ENCODE measurements around the gene POU6F2.

DNA sequence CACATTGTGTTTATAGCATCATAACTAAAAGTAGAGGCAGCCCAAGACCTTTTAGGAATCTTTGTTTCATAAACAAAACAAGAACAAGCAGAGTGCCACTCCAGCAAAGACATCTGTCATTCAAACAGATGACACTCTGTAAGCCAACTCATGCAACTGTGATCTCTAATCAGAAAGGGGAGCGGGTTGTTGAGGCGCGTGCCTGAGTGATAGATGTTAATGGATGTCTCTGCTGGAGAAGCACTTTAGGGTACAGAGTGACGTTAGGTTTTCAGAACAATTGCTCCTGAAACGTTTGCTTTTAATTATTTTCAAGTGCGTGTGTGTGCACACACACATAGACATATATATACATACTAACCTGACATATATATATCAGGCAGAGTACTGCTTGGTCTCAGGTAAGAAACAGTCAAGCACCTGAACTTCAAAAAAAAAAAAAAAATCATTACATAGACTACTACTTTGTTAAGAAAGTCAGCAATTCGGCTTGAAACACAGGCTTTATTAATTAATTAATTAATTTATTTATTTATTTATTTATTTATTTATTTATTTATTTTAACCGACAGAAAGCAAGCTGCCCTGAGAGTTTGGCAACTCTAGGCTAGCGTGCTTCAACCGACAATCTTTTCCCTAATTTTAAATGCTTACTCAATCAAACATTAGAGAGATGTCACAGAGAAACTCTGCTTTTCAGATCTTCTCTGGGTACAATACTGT lies 109.1 kb downstream of the POU6F2 start:
- TF ChIP-seq POLR2AphosphoS5 (IDR thresholded peaks at IDR 0.05; ENCODE audit: low read depth, low read length) (no peak), EZH2phosphoT487 (IDR thresholded peaks at IDR 0.05; ENCODE audit: borderline replicate concordance) (no peak), CEBPB (IDR thresholded peaks at IDR 0.05; ENCODE audit: low read depth) (no peak), EZH2 (IDR thresholded peaks at IDR 0.05) (no peak), RAD21 (IDR thresholded peaks at IDR 0.05; ENCODE audit: low read depth) (no peak), SRF (IDR thresholded peaks at IDR 0.05; ENCODE audit: low read depth) (no peak), YY1 (IDR thresholded peaks at IDR 0.05; ENCODE audit: extremely low read depth, insufficient replicate concordance, low read depth, low read length) (no peak)
- TF ChIP-seq, protein P1, sequence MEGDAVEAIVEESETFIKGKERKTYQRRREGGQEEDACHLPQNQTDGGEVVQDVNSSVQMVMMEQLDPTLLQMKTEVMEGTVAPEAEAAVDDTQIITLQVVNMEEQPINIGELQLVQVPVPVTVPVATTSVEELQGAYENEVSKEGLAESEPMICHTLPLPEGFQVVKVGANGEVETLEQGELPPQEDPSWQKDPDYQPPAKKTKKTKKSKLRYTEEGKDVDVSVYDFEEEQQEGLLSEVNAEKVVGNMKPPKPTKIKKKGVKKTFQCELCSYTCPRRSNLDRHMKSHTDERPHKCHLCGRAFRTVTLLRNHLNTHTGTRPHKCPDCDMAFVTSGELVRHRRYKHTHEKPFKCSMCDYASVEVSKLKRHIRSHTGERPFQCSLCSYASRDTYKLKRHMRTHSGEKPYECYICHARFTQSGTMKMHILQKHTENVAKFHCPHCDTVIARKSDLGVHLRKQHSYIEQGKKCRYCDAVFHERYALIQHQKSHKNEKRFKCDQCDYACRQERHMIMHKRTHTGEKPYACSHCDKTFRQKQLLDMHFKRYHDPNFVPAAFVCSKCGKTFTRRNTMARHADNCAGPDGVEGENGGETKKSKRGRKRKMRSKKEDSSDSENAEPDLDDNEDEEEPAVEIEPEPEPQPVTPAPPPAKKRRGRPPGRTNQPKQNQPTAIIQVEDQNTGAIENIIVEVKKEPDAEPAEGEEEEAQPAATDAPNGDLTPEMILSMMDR (IDR thresholded peaks at IDR 0.05 in 2 of 3, conservative IDR thresholded peaks at IDR 0.05 in 1 of 3; ENCODE audit: borderline replicate concordance in 1 of 3, insufficient read depth in 1 of 3, low read depth in 2 of 3, low read length in 2 of 3) = no peak
- TF ChIP-seq, protein P2, sequence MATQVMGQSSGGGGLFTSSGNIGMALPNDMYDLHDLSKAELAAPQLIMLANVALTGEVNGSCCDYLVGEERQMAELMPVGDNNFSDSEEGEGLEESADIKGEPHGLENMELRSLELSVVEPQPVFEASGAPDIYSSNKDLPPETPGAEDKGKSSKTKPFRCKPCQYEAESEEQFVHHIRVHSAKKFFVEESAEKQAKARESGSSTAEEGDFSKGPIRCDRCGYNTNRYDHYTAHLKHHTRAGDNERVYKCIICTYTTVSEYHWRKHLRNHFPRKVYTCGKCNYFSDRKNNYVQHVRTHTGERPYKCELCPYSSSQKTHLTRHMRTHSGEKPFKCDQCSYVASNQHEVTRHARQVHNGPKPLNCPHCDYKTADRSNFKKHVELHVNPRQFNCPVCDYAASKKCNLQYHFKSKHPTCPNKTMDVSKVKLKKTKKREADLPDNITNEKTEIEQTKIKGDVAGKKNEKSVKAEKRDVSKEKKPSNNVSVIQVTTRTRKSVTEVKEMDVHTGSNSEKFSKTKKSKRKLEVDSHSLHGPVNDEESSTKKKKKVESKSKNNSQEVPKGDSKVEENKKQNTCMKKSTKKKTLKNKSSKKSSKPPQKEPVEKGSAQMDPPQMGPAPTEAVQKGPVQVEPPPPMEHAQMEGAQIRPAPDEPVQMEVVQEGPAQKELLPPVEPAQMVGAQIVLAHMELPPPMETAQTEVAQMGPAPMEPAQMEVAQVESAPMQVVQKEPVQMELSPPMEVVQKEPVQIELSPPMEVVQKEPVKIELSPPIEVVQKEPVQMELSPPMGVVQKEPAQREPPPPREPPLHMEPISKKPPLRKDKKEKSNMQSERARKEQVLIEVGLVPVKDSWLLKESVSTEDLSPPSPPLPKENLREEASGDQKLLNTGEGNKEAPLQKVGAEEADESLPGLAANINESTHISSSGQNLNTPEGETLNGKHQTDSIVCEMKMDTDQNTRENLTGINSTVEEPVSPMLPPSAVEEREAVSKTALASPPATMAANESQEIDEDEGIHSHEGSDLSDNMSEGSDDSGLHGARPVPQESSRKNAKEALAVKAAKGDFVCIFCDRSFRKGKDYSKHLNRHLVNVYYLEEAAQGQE (IDR thresholded peaks at IDR 0.05; ENCODE audit: low read depth) = no peak
- TF ChIP-seq, protein P3, sequence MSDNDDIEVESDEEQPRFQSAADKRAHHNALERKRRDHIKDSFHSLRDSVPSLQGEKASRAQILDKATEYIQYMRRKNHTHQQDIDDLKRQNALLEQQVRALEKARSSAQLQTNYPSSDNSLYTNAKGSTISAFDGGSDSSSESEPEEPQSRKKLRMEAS (IDR thresholded peaks at IDR 0.05) = no peak
- TF ChIP-seq, protein P4, sequence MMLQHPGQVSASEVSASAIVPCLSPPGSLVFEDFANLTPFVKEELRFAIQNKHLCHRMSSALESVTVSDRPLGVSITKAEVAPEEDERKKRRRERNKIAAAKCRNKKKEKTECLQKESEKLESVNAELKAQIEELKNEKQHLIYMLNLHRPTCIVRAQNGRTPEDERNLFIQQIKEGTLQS (IDR thresholded peaks at IDR 0.05) = no peak
